ENCODE data around the gene PAK5. TPM values are rescaled to one million over a fixed set of nuclear protein-coding genes. Genes with fewer than 3 reads are reported as not detected.

PAK5 gene
- total and polyA plus RNA-seq, 2 donors = 0.05 to 0.48 TPM

DNA sequence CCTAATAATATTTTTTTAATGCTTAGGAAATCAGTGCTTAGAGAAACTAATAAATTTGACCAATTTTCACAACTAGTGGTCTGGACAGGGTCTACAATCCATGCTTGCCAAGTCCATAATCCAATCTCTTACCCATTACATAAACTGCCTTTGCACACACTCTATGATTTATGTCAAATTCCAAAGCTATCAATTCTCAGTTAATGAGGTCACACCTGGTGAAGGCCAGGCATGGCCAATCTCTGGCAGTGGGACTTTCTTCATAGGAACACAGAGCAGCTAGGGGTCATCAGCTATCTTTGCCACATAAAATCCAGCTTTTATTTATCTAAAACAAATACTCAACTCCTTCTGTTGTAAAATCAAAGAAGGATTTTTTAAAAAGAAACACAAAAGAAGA lies 21.2 kb downstream of the PAK5 start:
- no peaks in the 10 kb centered on the region for H3K4me1 ChIP-seq (ENCODE audit: insufficient read depth)
- DNase-seq (ENCODE audit: extremely low spot score) = no peak
- H3K27ac ChIP-seq (ENCODE audit: low read depth) = no peak overlapping the region
- H3K4me3 ChIP-seq (ENCODE audit: low read depth, low read length) = no peak overlapping the region
- H3K36me3 ChIP-seq (ENCODE audit: insufficient read depth) = no peaks in the 10 kb centered on the region

DNA sequence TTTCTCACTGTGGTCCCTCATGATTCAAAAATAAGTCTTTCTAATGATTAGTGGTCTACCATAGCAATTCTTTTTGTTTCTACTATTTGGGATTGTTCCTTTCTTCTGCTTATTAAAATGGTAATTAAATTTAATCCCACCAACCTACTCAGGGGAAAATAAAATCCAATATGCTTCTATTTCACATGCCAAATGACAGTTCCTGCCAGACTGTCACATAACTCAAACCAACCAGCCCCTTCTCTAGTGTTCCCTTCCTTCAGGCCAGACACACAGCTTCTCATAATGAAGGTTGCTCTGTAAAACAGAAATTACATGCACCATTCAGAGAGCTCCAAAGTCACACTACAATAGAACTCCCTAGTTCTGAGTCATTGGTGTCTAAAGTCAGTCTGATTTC lies 23.2 kb downstream of the PAK5 start:
- Histone ChIP-seq H3K27ac (ENCODE audit: low read depth) (no peak overlapping the region), H3K4me3 (ENCODE audit: low read depth, low read length) (no peak overlapping the region), H3K36me3 (ENCODE audit: insufficient read depth) (no peaks in the 10 kb centered on the region), H3K4me1 (ENCODE audit: insufficient read depth) (no peaks in the 10 kb centered on the region)
- no peak for DNase-seq (ENCODE audit: extremely low spot score)

DNA sequence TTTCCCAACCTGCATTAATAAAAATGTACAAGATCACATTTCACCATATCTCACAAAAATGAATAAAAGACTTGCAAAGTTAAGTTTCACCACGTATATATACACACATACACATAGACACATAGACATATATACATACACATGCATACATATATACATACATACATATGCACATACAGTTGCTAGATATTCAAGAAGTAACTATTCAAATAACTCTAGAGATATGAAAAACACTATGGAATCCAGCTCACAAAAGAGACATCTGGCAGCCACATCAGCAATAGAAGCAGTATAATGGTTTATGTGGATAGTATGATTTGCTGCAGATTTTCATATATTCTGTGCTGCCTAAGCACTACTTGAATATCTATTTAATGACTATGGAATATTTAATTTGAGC lies 28.1 kb downstream of the PAK5 start:
- H3K27ac ChIP-seq (ENCODE audit: low read depth) = no peak overlapping the region
- DNase-seq (ENCODE audit: extremely low spot score) = no peak
- 57% methylated on average over 1 of the region's 1 CpG for WGBS
- no peaks in the 10 kb centered on the region for H3K4me1 ChIP-seq (ENCODE audit: insufficient read depth)
- no peak overlapping the region for H3K4me3 ChIP-seq (ENCODE audit: low read depth, low read length)
- H3K36me3 ChIP-seq (ENCODE audit: insufficient read depth) = no peaks in the 10 kb centered on the region

DNA sequence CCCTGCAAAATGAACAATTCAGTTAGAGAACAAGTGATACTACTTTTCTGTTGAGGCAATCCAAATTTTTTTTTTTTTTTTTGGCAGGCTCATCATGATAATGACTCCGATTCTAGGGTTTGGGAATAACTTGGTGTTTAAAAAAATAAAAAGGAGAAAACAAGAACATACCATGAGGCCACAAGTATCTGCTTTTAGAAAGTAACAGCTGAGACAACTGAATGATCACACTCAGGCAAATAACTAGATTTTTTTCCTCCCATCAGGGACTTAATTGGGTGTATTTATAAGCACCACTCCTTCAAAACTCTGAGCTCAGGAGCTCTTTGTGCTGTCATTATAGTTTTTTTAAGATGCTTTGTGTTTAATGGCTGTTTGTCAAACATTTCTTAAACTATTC lies 29.6 kb downstream of the PAK5 start:
- Histone ChIP-seq H3K27ac (ENCODE audit: low read depth) (no peak overlapping the region), H3K4me3 (ENCODE audit: low read depth, low read length) (no peak overlapping the region), H3K4me1 (ENCODE audit: insufficient read depth) (no peaks in the 10 kb centered on the region), H3K36me3 (ENCODE audit: insufficient read depth) (no peaks in the 10 kb centered on the region)
- DNase-seq (ENCODE audit: extremely low spot score) = no peak
- WGBS = 59% methylated on average over 1 of the region's 1 CpG

DNA sequence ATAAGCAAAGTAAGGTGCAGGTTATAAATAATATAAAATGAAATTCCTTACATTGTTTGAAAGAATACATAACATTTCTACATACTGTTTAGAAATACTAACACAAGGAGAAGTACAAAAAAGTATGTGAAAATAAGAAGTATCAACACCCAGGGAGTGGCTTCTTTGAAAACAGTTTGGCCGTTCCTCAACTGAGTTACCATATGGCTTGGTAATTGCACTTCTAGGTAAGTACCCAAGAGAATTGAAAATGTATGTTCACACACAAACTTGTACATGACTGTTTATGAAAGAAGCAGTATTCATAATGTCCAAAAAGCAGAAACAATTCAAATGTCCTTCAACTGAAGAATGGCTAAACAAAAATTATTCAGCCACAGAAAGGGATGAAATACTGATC lies 30.7 kb downstream of the PAK5 start:
- H3K4me1 ChIP-seq (ENCODE audit: insufficient read depth) = no peaks in the 10 kb centered on the region
- no peaks in the 10 kb centered on the region for H3K36me3 ChIP-seq (ENCODE audit: insufficient read depth)
- no peak for DNase-seq (ENCODE audit: extremely low spot score)
- H3K4me3 ChIP-seq (ENCODE audit: low read depth, low read length) = no peak overlapping the region
- WGBS = 79% methylated on average over 1 of the region's 1 CpG
- H3K27ac ChIP-seq (ENCODE audit: low read depth) = no peak overlapping the region

DNA sequence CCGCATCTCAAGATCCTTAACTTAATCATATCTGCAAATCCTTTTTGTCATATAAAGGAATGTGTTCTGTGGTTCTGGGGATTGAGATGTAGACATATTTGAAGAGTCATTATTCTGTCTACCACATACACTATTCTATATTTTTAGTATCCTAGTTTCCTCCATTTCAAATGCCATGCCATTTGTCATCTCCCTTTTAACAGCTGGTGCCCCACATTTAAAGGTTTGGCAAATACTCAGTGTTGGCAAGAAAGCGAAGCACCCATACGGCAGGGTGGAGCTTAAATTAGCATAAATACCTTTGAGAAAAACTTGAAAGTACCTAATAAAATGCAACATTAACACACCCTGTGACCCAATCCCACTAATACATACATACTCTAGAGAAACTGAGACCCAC lies 31.7 kb downstream of the PAK5 start:
- Histone ChIP-seq H3K4me3 (ENCODE audit: low read depth, low read length) (no peak overlapping the region), H3K27ac (ENCODE audit: low read depth) (no peak overlapping the region), H3K4me1 (ENCODE audit: insufficient read depth) (no peaks in the 10 kb centered on the region), H3K36me3 (ENCODE audit: insufficient read depth) (no peaks in the 10 kb centered on the region)
- no peak for DNase-seq (ENCODE audit: extremely low spot score)
- WGBS = 77% methylated on average over 3 of the region's 3 CpGs

DNA sequence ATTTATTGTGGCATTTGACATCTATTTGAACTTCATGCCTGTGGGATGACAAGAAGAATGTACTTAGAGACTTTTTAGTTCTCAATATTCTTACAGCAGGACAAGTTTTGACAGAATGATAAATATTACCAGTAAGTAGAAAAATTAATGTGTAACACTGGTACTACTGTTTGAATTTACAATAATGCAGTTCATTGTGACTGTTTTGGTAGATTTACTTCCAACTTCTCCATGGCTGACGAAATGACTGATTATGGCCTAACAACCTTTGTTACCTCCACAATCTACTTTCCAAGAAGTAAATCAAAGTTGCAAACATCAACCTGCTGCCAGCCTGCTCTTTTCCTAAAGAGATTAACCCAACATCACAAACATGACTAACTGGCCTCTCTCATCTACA lies 38.5 kb downstream of the PAK5 start:
- Histone ChIP-seq H3K36me3 (ENCODE audit: insufficient read depth) (no peaks in the 10 kb centered on the region), H3K4me3 (ENCODE audit: low read depth, low read length) (no peak overlapping the region), H3K27ac (ENCODE audit: low read depth) (no peak overlapping the region), H3K4me1 (ENCODE audit: insufficient read depth) (no peaks in the 10 kb centered on the region)
- DNase-seq (ENCODE audit: extremely low spot score) = no peak
- WGBS = 43% methylated on average over 1 of the region's 1 CpG

DNA sequence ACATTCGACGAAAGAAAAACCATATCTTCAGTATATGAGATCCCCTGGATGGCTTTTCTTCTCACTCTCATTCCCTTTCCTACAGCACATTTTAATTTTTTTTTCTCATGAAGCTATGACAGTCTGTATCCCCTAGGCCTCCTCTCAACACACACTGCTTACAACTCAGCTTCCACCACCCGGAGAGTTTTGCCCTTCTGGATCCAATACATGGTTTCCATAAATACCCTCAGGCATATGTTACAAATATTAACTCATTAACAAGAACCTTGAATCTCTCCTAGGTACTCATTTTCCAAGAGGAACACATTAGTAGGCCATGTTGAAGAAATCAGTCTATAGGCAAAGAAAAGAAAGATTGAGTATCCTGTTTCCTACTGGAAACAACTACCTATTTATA lies 44.0 kb downstream of the PAK5 start:
- DNase-seq (ENCODE audit: extremely low spot score) = no peak
- WGBS = 89% methylated on average over 3 of the region's 3 CpGs
- Histone ChIP-seq H3K36me3 (ENCODE audit: insufficient read depth) (no peaks in the 10 kb centered on the region), H3K4me3 (ENCODE audit: low read depth, low read length) (no peak overlapping the region), H3K4me1 (ENCODE audit: insufficient read depth) (no peaks in the 10 kb centered on the region), H3K27ac (ENCODE audit: low read depth) (no peak overlapping the region)

DNA sequence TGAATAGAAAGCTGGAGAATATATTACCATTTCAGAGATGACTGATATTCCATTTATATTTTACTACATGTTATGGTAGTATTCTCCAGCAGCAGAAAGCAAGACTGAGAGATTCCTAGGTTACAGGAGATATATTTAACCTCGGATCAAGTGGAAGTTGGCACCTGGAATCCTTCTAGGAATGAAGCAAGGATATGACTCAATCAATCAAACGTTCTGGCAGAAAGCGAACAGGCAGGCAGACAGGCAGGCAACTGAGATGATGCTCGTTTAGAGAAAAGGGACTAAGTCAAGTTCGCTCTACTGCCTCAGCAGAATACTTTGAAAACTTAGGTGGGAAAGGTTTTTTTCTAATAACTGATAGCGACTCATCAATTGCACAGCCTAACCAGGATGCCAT lies 46.2 kb downstream of the PAK5 start:
- Histone ChIP-seq H3K27ac (ENCODE audit: low read depth) (no peak overlapping the region), H3K36me3 (ENCODE audit: insufficient read depth) (no peaks in the 10 kb centered on the region), H3K4me3 (ENCODE audit: low read depth, low read length) (no peak overlapping the region), H3K4me1 (ENCODE audit: insufficient read depth) (no peaks in the 10 kb centered on the region)
- DNase-seq (ENCODE audit: extremely low spot score) = no peak
- WGBS = 77% methylated on average over 6 of the region's 6 CpGs

DNA sequence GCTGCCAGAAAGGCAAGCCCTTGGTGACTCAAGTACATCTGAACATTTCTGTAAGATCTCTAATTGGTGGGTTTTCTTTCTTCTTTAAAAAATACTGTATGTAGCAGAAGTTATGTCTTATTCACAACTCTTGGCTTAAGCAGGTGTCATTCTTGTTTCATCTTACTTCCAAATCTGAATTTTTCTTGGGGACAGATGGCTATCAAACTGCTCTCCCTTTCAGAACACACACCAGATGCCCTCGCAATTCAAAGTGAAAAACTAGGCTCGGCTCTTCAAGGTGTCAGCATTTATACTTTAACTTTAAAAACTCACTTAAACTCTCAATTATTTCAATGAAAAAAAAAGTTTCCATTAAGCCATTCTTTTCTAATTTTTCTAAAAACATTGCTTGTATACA lies 49.7 kb downstream of the PAK5 start:
- DNase-seq (ENCODE audit: extremely low spot score) = no peak
- Histone ChIP-seq H3K36me3 (ENCODE audit: insufficient read depth) (no peaks in the 10 kb centered on the region), H3K27ac (ENCODE audit: low read depth) (no peak overlapping the region), H3K4me1 (ENCODE audit: insufficient read depth) (no peaks in the 10 kb centered on the region), H3K4me3 (ENCODE audit: low read depth, low read length) (no peak overlapping the region)
- 78% methylated on average over 2 of the region's 2 CpGs for WGBS

DNA sequence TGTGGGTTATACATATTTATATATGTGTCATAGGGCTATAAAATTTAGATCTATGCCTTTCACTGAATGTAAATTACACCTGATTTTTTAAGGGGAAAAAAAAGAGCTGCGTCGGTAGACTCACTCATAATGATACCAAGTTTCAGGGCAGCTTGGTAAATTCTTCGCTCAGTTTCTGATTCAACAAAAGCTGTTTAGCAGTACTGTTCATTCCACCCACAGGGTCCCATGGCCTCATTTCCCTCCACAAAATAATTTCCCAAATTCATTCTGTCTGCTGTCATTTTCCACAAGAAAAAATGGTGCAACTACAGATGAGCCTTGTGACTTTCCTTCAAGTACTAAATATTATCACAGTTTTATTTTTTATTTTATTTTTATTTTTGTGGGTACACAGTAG lies 63.7 kb downstream of the PAK5 start:
- H3K27ac ChIP-seq (ENCODE audit: low read depth) = no peak overlapping the region
- no peak overlapping the region for H3K4me3 ChIP-seq (ENCODE audit: low read depth, low read length)
- DNase-seq (ENCODE audit: extremely low spot score) = no peak
- WGBS = 92% methylated on average over 3 of the region's 3 CpGs
- no peaks in the 10 kb centered on the region for H3K36me3 ChIP-seq (ENCODE audit: insufficient read depth)
- H3K4me1 ChIP-seq (ENCODE audit: insufficient read depth) = no peaks in the 10 kb centered on the region

DNA sequence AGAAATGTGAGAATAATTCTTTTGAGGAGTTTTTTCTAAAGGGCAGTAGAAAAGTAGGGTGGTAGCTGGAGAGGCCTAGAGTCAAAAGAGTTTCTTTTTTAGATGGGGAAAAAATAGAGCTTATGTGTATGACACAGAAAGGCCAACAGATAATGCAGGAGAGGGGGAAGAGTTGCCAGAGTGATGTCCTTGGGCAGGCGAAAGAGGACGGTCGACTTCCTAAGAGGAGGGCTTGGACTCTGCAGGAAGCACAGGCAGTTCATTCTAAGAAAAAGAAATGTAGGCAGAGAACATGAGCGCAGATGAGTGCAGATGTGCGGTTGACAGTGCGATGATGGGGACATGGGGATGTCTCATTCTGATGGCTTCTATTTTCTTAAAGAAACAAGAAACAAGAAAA lies 68.9 kb downstream of the PAK5 start:
- Histone ChIP-seq H3K27ac (ENCODE audit: low read depth) (no peak overlapping the region), H3K4me3 (ENCODE audit: low read depth, low read length) (no peak overlapping the region), H3K4me1 (ENCODE audit: insufficient read depth) (no peaks in the 10 kb centered on the region), H3K36me3 (ENCODE audit: insufficient read depth) (no peaks in the 10 kb centered on the region)
- no peak for DNase-seq (ENCODE audit: extremely low spot score)
- 91% methylated on average over 6 of the region's 6 CpGs for WGBS

DNA sequence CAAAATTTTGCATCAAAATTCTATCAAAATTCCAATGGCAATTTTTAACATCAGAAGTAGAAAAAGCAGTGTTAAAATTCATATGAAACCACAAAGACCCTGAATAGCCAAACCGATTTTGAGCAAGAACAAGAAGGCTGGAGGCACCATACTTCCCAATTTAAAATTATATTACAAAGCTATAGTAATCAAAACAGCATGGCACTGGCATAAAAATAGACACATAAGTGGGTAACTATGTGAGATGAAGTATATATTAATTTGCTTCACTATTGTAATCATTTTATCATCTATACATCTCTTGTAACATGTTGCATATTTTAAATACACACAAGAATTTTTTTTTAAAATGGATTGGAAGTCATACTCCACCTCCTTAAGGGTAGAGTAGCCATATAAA lies 77.4 kb downstream of the PAK5 start:
- Histone ChIP-seq H3K4me1 (ENCODE audit: insufficient read depth) (no peaks in the 10 kb centered on the region), H3K36me3 (ENCODE audit: insufficient read depth) (no peaks in the 10 kb centered on the region), H3K27ac (ENCODE audit: low read depth) (no peak overlapping the region), H3K4me3 (ENCODE audit: low read depth, low read length) (no peak overlapping the region)
- WGBS = 88% methylated on average over 1 of the region's 1 CpG
- DNase-seq (ENCODE audit: extremely low spot score) = no peak

DNA sequence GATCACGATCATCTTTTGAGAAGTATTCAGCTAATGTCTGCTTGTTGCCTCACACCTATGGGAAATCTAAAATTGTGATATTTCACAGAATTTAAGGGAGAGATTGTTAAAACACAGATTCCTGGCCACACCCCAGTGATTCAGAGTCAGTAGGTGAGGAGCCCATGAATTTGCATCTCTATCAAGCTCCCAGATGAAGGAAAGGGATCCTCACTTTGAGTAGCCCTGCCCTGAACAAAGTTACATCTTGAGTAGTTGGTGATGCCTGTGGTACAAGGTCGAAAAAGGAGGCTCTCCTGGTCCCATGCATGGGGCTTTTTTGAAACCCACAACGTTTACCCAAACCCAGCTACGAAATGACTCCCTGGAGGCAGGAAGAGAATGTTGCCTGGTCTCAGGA lies 79.5 kb downstream of the PAK5 start:
- WGBS = 34% methylated on average over 4 of the region's 4 CpGs
- Histone ChIP-seq H3K36me3 (ENCODE audit: insufficient read depth) (no peaks in the 10 kb centered on the region), H3K4me1 (ENCODE audit: insufficient read depth) (no peaks in the 10 kb centered on the region), H3K4me3 (ENCODE audit: low read depth, low read length) (no peak overlapping the region), H3K27ac (ENCODE audit: low read depth) (no peak overlapping the region)
- DNase-seq (ENCODE audit: extremely low spot score) = no peak

DNA sequence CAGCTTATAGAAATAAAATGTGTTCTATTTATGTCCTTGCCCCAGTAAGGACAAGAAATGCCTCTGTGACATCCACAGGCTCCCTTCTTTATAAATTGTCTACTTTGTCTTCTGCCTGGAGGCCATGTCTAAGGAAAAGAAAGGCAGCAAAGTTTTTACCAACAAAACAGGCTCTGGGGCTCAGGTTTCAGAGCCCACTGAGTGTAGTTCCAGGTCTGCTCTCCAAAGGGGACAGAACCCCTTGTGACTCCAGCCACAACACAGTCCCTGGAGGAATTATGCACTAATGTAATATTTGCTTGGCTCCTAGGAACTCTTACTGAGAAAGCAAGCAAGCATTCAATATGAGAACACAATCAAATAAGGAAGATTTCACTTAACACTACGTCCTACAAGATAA lies 80.1 kb downstream of the PAK5 start:
- no peak for DNase-seq (ENCODE audit: extremely low spot score)
- WGBS = 26% methylated on average over 1 of the region's 1 CpG
- no peak overlapping the region for H3K4me3 ChIP-seq (ENCODE audit: low read depth, low read length)
- no peaks in the 10 kb centered on the region for H3K36me3 ChIP-seq (ENCODE audit: insufficient read depth)
- no peaks in the 10 kb centered on the region for H3K4me1 ChIP-seq (ENCODE audit: insufficient read depth)
- H3K27ac ChIP-seq (ENCODE audit: low read depth) = no peak overlapping the region

All from urinary bladder (tissue), 4 donors.